Erythroblast (primary cell): ENCODE measurements around the gene SPAM1.

Source experiments
- GATA1 ChIP-seq: IDR thresholded peaks from 2 replicates; pipeline ENCODE4 v1.6.1; 2011; ENCODE audit warnings: low read depth, mild to moderate bottlenecking, control low read depth, low read length, moderate library complexity
- POLR2A ChIP-seq: IDR thresholded peaks from 2 replicates; pipeline ENCODE4 v1.6.1; 2011; ENCODE audit warnings: mild to moderate bottlenecking, low read length

GRCh38 chr7:123924941-123925340 is at the start of gene SPAM1:
- TF ChIP-seq POLR2A: no peak
- TF ChIP-seq GATA1: no peak
